Hepatocyte (in vitro differentiated cells): ENCODE measurements around the gene STARD13. TPM values are rescaled to one million over a fixed set of nuclear protein-coding genes. Genes with fewer than 3 reads are reported as not detected.

Experiments used
- DNase-seq: peaks from one replicate; pipeline ENCODE4 v3.0.0-alpha.2; 2016; ENCODE audit warnings: low spot score
- H2AFZ ChIP-seq: fragments of 200-600 bp; sonication (generic); 2 replicates; pipeline ENCODE4 v1.6.0; 2016; ENCODE audit warnings: antibody characterized with exemption, mild to moderate bottlenecking
- H3K27ac ChIP-seq: fragments of 200-600 bp; sonication (generic); 2 replicates; pipeline ENCODE4 v1.5.1; 2016; ENCODE audit warnings: mild to moderate bottlenecking
- H3K27me3 ChIP-seq: fragments of 200-600 bp; sonication (generic); 2 replicates; pipeline ENCODE4 v1.6.1; 2016
- H3K36me3 ChIP-seq: fragments of 200-600 bp; sonication (generic); replicated peaks from 2 replicates; pipeline ENCODE4 v1.5.1; 2016; ENCODE audit warnings: low read depth; ENCODE audit not compliant: insufficient read depth
- H3K4me1 ChIP-seq: fragments of 200-600 bp; sonication (generic); 2 replicates; pipeline ENCODE4 v1.5.1; 2016; ENCODE audit warnings: mild to moderate bottlenecking, moderate library complexity; ENCODE audit not compliant: insufficient read depth
- H3K4me2 ChIP-seq: fragments of 200-600 bp; sonication (generic); 2 replicates; pipeline ENCODE4 v1.6.0; 2016
- H3K4me3 ChIP-seq: fragments of 200-600 bp; sonication (generic); 2 replicates; pipeline ENCODE4 v1.5.1; 2016; ENCODE audit warnings: mild to moderate bottlenecking
- H3K79me2 ChIP-seq: fragments of 200-600 bp; sonication (generic); 2 replicates; pipeline ENCODE4 v1.6.0; 2017; ENCODE audit warnings: mild to moderate bottlenecking
- H3K9me2 ChIP-seq: fragments of 200-600 bp; sonication (generic); replicated peaks from 2 replicates; pipeline ENCODE4 v1.6.0; 2017; ENCODE audit warnings: mild to moderate bottlenecking; ENCODE audit not compliant: insufficient read depth
- H3K9me3 ChIP-seq: fragments of 200-600 bp; sonication (generic); 2 replicates; pipeline ENCODE4 v1.5.1; 2016; ENCODE audit warnings: low read depth, mild to moderate bottlenecking
- H4K20me1 ChIP-seq: fragments of 200-600 bp; sonication (generic); 2 replicates; pipeline ENCODE4 v1.6.0; 2016; ENCODE audit warnings: mild to moderate bottlenecking; ENCODE audit not compliant: insufficient read depth, poor library complexity, severe bottlenecking
- EZH2 ChIP-seq: fragments of 200-600 bp; sonication (generic); IDR thresholded peaks from 2 replicates; pipeline ENCODE4 v1.6.1; 2016; ENCODE audit warnings: antibody characterized with exemption, mild to moderate bottlenecking, borderline replicate concordance
- EZH2phosphoT487 ChIP-seq: fragments of 200-600 bp; sonication (generic); IDR thresholded peaks from one replicate; pipeline ENCODE4 v1.6.1; 2018; ENCODE audit warnings: antibody characterized with exemption, mild to moderate bottlenecking, low read depth, moderate library complexity; ENCODE audit not compliant: unreplicated experiment, severe bottlenecking
- WGBS: methylation state at CpG from one replicate; pipeline ENCODE4 v1.1.6; 2016; ENCODE audit warnings: low lambda C conversion rate; ENCODE audit errors: missing lambda C conversion rate; 5-methylcytosine and 5-hydroxymethylcytosine counted together
- polyA plus RNA-seq: library from polyadenylated mRNA; unstranded; fragments of >200 nt; fragmentation: Nextera tagmentation; extraction: Ambion mirVana; gene quantifications from 2 replicates; pipeline ENCODE4 v1.2.1, GENCODE V29; 2016
- total RNA-seq: library from RNA; depleted of rRNA; stranded (reverse); fragments of >200 nt; gene quantifications from 2 replicates; pipeline ENCODE4 v1.2.3, GENCODE V29; 2014
- TF ChIP-seq, protein P1 (sequence below): fragments of 200-600 bp; sonication (generic); IDR thresholded peaks from 2 replicates; pipeline ENCODE4 v1.5.1; 2016; ENCODE audit warnings: antibody characterized with exemption, mild to moderate bottlenecking; ENCODE audit not compliant: poor library complexity

Gene STARD13
- total and polyA plus RNA-seq, 2 experiments from 2014 or later = 5.4 to 13.5 TPM

GRCh38 chr13:33189470-33189869 lies 96.1 kb downstream of the STARD13 start:
- Histone ChIP-seq H3K9me3 (no peaks in the 10 kb centered on the region), H3K4me2 (no peak overlapping the region), H2AFZ (no peak overlapping the region), H3K27me3 (no peaks in the 10 kb centered on the region), H4K20me1 (no peaks in the 10 kb centered on the region), H3K4me3 (no peak overlapping the region), H3K27ac (no peak overlapping the region), H3K9me2 (no peaks in the 10 kb centered on the region), H3K36me3 (no peaks in the 10 kb centered on the region), H3K4me1 (peaks cover 24% of the 10 kb centered on the region), H3K79me2 (peaks cover 20% of the 10 kb centered on the region)
- 96% methylated on average over 6 of the region's 6 CpGs for WGBS
- TF ChIP-seq, protein P1, sequence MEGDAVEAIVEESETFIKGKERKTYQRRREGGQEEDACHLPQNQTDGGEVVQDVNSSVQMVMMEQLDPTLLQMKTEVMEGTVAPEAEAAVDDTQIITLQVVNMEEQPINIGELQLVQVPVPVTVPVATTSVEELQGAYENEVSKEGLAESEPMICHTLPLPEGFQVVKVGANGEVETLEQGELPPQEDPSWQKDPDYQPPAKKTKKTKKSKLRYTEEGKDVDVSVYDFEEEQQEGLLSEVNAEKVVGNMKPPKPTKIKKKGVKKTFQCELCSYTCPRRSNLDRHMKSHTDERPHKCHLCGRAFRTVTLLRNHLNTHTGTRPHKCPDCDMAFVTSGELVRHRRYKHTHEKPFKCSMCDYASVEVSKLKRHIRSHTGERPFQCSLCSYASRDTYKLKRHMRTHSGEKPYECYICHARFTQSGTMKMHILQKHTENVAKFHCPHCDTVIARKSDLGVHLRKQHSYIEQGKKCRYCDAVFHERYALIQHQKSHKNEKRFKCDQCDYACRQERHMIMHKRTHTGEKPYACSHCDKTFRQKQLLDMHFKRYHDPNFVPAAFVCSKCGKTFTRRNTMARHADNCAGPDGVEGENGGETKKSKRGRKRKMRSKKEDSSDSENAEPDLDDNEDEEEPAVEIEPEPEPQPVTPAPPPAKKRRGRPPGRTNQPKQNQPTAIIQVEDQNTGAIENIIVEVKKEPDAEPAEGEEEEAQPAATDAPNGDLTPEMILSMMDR = no peak
- TF ChIP-seq EZH2 = no peak
- no peak for TF ChIP-seq EZH2phosphoT487
- no peak for DNase-seq

DNA sequence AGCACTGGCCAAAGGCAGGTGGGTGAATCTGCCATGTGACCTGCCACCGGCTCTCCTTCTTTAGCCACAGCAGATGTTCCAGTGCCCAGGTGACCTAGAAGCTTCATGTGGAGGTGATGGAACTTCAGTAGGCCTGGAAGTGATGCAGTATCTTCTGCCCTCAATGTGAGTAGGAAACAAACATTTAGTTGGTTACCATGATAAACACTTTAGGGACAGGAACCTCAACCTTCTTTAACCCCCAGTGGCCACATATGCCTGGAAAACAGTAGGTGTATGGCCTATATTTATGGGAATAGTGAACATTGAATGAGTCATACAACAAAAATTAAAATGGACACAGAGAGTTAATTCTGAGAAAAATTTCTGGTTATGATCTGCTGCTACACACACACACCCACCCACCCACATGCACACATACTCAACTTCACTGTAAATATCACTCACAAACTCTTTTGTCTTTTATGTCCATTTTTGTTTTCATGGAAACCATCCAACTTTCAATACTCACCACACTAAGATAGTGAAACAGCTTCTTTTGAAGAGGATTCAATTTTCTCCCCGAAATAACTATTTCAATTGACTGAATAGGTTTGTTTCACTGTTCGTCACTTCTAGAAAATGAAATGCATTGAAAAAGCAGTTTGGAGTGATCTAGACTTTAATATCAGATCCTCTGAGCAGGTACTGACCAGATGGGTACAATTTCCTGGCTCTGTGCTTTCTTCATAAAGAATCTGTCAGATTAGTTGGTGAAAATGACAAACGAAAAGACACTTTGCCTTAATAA lies 97.3 kb downstream of the STARD13 start:
- no peak for DNase-seq
- Histone ChIP-seq H3K4me1 (peaks cover 22% of the 10 kb centered on the region), H2AFZ (no peak overlapping the region), H3K27ac (no peak overlapping the region), H3K9me3 (no peaks in the 10 kb centered on the region), H3K79me2 (peaks cover 19% of the 10 kb centered on the region), H3K9me2 (no peaks in the 10 kb centered on the region), H3K4me3 (no peak overlapping the region), H4K20me1 (no peaks in the 10 kb centered on the region), H3K4me2 (no peak overlapping the region), H3K27me3 (no peaks in the 10 kb centered on the region), H3K36me3 (no peaks in the 10 kb centered on the region)
- TF ChIP-seq, protein P1 = no peak
- TF ChIP-seq EZH2phosphoT487 (no peak), EZH2 (no peak)
- WGBS = 81% methylated on average over 4 of the region's 4 CpGs

DNA sequence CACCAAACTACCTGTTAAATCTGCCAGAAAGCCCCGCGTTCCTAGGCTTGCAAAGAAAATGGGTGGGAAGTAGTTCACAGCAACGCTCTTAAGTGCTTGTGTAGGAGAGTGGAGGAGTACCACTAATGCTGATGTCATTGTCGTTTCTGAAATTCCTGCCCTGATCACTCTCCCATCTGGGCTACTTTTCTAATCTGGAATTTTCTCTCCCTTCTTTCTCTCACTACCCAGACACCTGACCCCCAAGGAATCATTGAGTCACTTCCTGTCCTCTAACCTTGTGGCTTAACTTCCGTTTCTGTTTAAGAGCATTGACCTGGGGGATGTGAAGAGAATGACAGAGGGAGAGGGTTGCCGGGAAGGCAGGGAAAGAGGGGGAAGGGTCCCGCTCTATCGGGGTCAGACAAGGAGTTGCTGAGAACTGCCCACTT lies 98.7 kb downstream of the STARD13 start:
- Histone ChIP-seq H3K79me2 (peaks cover 22% of the 10 kb centered on the region), H4K20me1 (no peaks in the 10 kb centered on the region), H3K9me3 (no peaks in the 10 kb centered on the region), H3K27me3 (no peaks in the 10 kb centered on the region), H3K4me2 (peak overlapping the region; percentile 32), H3K27ac (peak overlapping the region; percentile 39), H3K36me3 (no peaks in the 10 kb centered on the region), H2AFZ (no peak overlapping the region), H3K4me3 (no peak overlapping the region), H3K9me2 (no peaks in the 10 kb centered on the region), H3K4me1 (peaks cover 25% of the 10 kb centered on the region)
- 62% methylated on average over 8 of the region's 8 CpGs for WGBS
- TF ChIP-seq EZH2phosphoT487 = no peak
- DNase-seq = no peak

GRCh38 chr13:33185853-33186252 lies 99.7 kb downstream of the STARD13 start:
- Histone ChIP-seq H3K9me2 (no peaks in the 10 kb centered on the region), H3K27me3 (no peaks in the 10 kb centered on the region), H3K36me3 (no peaks in the 10 kb centered on the region), H3K9me3 (no peaks in the 10 kb centered on the region), H2AFZ (no peak overlapping the region), H3K4me2 (peak overlapping the region; percentile 32), H3K4me1 (peaks cover 20% of the 10 kb centered on the region), H4K20me1 (no peaks in the 10 kb centered on the region), H3K4me3 (no peak overlapping the region), H3K27ac (peak overlapping the region; percentile 39), H3K79me2 (peaks cover 29% of the 10 kb centered on the region)
- no peak for TF ChIP-seq EZH2
- TF ChIP-seq, protein P1 = no peak
- TF ChIP-seq EZH2phosphoT487 = no peak
- no peak for DNase-seq
- 77% methylated on average over 6 of the region's 6 CpGs for WGBS
